ENCODE measurements around the gene SNX9. TPM values are rescaled to one million over a fixed set of nuclear protein-coding genes. Genes with fewer than 3 reads are reported as not detected.
"Not testable (repeated sequence)": the region's sequence is repeated elsewhere in the genome, so short reads cannot be mapped to it uniquely, and the experiment has no call there.

Gene SNX9
- total RNA-seq, 2 donors from 2014 or later = 19.8 to 24.1 TPM

DNA sequence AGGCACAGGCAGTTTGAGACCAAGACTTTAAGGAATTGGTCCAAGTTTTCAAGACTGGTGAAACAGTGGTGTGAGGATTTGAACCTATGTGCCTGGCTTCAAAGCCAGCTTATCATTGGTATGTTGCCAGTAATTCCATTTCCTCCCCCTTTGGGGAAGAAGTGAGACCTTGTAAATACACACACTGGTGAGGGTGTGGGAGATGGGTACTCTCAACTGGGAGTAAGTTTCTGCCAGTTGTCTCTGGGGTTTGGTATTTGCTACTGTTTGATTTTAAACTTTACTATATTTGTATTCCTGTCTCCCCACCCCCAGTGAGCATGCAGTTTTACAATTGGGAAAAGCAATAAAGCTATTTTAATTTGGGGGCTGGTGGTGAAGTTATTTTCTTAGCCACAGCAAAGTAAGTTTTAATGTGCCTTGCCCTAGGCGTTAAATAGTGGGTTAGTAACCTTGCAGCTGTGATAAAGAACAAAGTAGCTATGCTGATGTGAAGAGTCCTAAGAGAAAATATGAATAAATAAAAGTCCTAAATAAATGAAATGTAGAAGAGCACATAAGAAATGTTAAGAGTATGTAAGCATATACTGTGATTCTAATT is 31.0 kb downstream of the SNX9 start:
- WGBS, 2 donors = 75 to 87% methylated on average over 1 of the region's 1 CpG
- ATAC-seq (no peak), DNase-seq (no peak)
- Histone ChIP-seq H3K4me1 (peaks cover 15% of the 10 kb centered on the region), H3K9me3 (no peaks in the 10 kb centered on the region), H3K27me3 (no peaks in the 10 kb centered on the region), H3K27ac (no peak overlapping the region), H3K4me3 (no peak overlapping the region), H3K36me3 (replicated peaks in 1 of 2; ENCODE audit: insufficient read depth in 1 of 2, low read depth in 2 of 2) (no peaks in the 10 kb centered on the region)
- TF ChIP-seq POLR2A (IDR thresholded peaks at IDR 0.05) = no peak
- TF ChIP-seq, protein P1, sequence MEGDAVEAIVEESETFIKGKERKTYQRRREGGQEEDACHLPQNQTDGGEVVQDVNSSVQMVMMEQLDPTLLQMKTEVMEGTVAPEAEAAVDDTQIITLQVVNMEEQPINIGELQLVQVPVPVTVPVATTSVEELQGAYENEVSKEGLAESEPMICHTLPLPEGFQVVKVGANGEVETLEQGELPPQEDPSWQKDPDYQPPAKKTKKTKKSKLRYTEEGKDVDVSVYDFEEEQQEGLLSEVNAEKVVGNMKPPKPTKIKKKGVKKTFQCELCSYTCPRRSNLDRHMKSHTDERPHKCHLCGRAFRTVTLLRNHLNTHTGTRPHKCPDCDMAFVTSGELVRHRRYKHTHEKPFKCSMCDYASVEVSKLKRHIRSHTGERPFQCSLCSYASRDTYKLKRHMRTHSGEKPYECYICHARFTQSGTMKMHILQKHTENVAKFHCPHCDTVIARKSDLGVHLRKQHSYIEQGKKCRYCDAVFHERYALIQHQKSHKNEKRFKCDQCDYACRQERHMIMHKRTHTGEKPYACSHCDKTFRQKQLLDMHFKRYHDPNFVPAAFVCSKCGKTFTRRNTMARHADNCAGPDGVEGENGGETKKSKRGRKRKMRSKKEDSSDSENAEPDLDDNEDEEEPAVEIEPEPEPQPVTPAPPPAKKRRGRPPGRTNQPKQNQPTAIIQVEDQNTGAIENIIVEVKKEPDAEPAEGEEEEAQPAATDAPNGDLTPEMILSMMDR (IDR thresholded peaks at IDR 0.05) = no peak
- intact Hi-C loops (cut with DNase I) = no loop called here

DNA sequence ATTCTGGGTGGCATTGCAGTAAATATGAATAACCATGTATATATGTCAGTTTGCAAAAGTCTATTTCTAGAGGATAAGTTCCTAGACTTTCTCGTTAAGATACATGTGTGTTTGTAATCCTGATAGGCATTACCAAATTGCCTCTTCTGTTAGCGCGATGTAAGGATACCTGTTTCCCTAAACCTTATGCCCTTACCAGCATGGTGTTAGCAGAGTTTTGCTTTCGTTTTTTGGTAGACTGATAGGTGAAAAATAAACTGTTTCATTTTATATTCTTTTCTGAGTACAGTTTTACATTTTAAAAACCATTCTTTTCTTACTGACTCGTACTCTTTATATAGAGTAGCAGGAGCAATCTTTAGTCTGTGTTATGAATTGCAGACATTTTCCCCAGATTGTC is 32.3 kb downstream of the SNX9 start:
- intact Hi-C loops (cut with DNase I) = no loop called here
- no peaks in the 10 kb centered on the region for H3K9me3 ChIP-seq
- H3K27ac ChIP-seq = no peak overlapping the region
- H3K4me1 ChIP-seq = peaks cover 16% of the 10 kb centered on the region
- no peak overlapping the region for H3K4me3 ChIP-seq
- DNase-seq = no peak
- no peak for ATAC-seq
- no peaks in the 10 kb centered on the region for H3K27me3 ChIP-seq
- H3K36me3 ChIP-seq (replicated peaks in 1 of 2; ENCODE audit: insufficient read depth in 1 of 2, low read depth in 2 of 2) = no peaks in the 10 kb centered on the region
- 91 to 97% methylated on average over 5 of the region's 5 CpGs for WGBS, 2 donors
- no peak for TF ChIP-seq POLR2A (IDR thresholded peaks at IDR 0.05)
- TF ChIP-seq, protein P1 (IDR thresholded peaks at IDR 0.05) = no peak

DNA sequence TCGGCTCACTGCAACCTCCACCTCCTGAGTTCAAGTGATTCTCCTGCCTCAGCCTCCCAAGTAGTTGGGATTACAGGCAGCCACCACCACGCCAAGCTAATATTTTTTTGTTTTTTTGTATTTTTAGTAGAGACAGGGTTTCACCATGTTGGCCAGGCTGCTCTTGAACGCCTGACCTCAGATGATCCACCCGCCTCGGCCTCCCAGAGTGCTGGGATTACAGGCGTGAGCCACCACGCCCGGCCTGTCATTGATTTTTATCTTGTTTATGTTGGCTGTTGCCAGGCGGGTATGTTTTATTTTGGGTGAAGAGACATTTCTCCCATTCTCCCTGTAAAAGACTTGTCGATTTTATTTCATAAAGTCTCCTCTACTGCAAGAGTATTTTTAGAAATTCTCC is 32.8 kb downstream of the SNX9 start:
- ATAC-seq; intact Hi-C loops (cut with DNase I); H3K27ac ChIP-seq: not testable (repeated sequence)

DNA sequence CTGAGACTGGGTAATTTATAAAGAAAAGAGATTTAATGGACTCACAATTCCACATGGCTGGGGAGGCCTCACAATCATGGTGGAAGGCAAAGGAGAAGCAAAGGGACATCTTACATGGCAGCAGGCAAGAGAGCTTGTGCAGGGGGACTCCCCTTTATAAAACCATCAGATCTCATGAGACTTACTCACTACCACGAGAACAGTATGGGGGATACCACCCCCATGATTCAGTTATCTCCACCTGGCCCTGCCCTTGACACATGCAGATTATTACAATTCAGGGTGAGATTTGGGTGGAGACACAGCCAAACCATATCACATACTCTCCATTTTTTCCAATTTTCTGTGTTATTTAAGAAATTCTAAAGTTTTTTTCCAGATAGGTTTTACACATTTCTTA is 35.6 kb downstream of the SNX9 start:
- ATAC-seq; H3K9me3 ChIP-seq; H3K4me3 ChIP-seq; intact Hi-C loops (cut with DNase I); H3K27ac ChIP-seq; H3K36me3 ChIP-seq (replicated peaks in 1 of 2; ENCODE audit: insufficient read depth in 1 of 2, low read depth in 2 of 2); DNase-seq; H3K27me3 ChIP-seq: not testable (repeated sequence)
- H3K4me1 ChIP-seq = peaks cover 35% of the 10 kb centered on the region
- WGBS, 2 donors = 76 to 86% methylated on average over 1 of the region's 1 CpG

More for the DNA sequence above, 32.8 kb downstream of the SNX9 start:
- H3K4me3 ChIP-seq; DNase-seq; H3K9me3 ChIP-seq; H3K27me3 ChIP-seq; H3K36me3 ChIP-seq (replicated peaks in 1 of 2; ENCODE audit: insufficient read depth in 1 of 2, low read depth in 2 of 2): not testable (repeated sequence)
- peaks cover 16% of the 10 kb centered on the region for H3K4me1 ChIP-seq
- WGBS, 2 donors = 83 to 87% methylated on average over 10 of the region's 10 CpGs

DNA sequence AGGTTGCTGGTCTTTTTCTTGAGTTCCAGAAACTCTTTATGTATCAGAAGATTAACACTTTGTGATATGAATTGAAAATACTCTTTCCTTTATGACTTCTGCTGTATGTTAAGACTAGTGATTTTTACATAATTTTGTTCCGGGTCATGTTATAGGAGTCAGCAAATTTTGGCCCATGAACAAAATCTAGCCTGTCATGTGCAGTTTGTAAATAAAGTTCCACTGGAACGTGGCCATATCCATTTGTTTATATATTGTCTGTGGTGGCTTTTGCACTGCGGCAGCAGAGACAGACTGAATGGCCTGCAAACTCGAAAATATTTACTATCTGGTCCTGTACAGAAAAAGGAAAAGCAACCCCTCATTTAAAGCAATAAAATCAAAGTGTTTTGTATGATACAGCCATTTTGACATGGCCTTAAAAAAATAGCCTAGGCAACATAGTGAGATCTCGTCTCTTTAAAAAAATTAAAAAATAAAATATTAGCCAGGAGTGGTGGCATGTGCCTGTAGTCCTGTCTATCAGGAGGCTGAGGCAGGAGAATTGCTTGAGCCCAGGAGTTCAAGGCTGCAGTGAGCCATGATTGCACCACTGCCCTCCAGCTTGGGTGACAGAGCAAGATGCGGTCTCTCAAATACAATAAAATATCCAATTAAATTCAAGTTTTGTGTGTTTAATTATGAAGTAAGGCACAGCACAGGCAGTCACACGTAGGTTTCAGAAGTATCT is 36.9 kb downstream of the SNX9 start:
- peaks cover 35% of the 10 kb centered on the region for H3K4me1 ChIP-seq

DNA sequence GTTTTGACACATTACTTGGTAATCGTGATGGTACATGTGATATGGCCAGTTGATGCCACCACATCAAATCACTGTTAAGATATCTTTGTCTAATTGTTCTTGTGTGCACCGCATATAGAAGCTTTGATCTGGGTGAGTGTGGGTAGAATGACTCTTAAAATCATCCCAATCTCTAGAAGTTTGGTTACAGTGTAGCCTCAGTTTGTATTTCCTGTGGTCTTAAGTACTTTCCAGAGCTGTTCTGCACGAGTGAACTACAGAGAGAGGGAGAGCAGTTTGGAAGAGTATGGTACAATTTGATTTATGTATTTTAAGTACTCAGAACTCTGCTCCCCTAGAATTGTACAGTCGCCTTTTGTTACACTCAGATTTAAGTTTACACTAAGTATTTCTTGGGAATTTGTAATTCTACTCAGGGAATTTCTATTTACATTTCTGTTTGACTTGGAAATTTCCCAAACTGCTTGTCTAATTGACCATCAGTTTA is 37.5 kb downstream of the SNX9 start:
- no peaks in the 10 kb centered on the region for H3K9me3 ChIP-seq
- H3K27me3 ChIP-seq = no peaks in the 10 kb centered on the region
- WGBS, 2 donors = 22 to 25% methylated on average over 4 of the region's 4 CpGs
- peaks cover 35% of the 10 kb centered on the region for H3K4me1 ChIP-seq
- no peak for ATAC-seq
- no peaks in the 10 kb centered on the region for H3K36me3 ChIP-seq (replicated peaks in 1 of 2; ENCODE audit: insufficient read depth in 1 of 2, low read depth in 2 of 2)
- no peak overlapping the region for H3K27ac ChIP-seq
- DNase-seq = no peak
- no peak overlapping the region for H3K4me3 ChIP-seq
- TF ChIP-seq, protein P1 (IDR thresholded peaks at IDR 0.05) = no peak
- no peak for TF ChIP-seq POLR2A (IDR thresholded peaks at IDR 0.05)
- intact Hi-C loops (cut with DNase I) = no loop called here

More for the DNA sequence above, 36.9 kb downstream of the SNX9 start:
- DNase-seq (peak in 1 of 4 donors; percentile 23), ATAC-seq (no peak)
- intact Hi-C loops (cut with DNase I) = no loop called here
- TF ChIP-seq POLR2A (IDR thresholded peaks at IDR 0.05) = no peak
- Histone ChIP-seq H3K27me3 (no peaks in the 10 kb centered on the region), H3K4me3 (no peak overlapping the region), H3K9me3 (no peaks in the 10 kb centered on the region), H3K27ac (no peak overlapping the region), H3K36me3 (replicated peaks in 1 of 2; ENCODE audit: insufficient read depth in 1 of 2, low read depth in 2 of 2) (no peaks in the 10 kb centered on the region)
- 28 to 40% methylated on average over 7 of the region's 7 CpGs for WGBS, 2 donors

Measured in body of pancreas (tissue), 4 donors.